ENCODE results near the gene SH2D3C.

The SH2D3C gene

DNA sequence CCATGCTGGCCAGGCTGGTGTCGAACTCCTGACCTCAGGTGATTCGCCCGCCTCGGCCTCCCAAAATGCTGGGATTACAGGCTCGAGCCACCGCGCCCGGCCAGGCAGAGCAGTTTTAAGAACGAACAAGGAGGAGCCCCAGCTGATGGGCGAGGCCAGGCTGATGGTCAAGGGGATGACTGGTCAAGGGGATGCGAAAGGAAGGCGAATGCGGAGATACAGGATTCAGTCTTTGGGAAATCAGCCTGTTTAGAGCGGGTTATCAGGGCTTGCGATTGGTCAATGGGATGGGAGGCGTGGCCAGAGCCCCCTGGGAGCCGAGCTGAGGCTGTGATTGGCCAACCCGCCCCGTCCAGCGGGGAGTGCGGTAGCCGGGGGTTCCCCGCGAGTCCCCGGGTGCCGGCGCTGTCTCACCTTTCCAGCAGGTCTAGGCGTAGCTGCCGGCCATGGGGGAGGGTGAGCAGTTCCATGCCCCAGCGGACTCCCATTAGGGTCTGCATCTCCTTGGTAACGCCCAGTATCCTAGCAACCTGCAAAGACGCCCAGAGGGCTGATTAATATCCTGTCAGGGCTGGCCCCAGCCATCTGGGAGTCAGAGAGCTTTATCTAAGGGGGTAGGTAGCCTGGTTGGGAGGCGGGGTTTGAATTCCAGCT is 35.9 kb downstream of the SH2D3C start:
- DNase-seq = peak in 21 of 51 donors; percentile 9 to 59 (median 34)

DNA sequence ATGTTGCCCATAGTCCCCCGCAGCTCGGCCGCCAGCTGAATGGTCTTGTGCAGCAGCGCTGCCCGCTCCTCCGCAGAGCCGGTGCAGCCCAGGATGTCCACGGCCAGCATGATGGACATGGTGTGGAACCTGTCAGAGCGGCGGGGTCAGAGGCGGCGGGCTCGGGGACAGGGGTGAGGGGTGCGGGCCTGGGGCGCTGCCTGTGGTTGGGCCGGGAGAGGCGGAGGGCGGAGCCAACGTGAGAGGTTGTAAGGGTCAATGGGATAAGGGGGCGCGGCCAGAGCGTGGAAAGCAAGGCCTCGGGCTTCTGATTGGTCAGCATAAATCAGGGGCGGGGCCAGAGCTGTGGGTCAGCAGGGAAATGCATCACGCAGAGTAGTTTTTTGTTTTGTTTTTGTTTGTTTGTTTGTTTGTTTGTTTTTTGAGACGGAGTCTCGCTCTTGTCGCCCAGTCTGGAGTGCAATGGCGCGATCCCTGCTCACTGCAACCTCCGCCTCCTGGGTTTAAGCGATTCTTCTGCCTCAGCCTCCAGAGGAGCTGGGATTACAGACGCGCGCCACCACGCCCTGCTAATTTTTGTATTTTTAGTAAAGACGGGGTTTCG is 36.5 kb downstream of the SH2D3C start:
- DNase-seq = peak in 44 of 51 donors; percentile 12 to 88 (median 60)

DNA sequence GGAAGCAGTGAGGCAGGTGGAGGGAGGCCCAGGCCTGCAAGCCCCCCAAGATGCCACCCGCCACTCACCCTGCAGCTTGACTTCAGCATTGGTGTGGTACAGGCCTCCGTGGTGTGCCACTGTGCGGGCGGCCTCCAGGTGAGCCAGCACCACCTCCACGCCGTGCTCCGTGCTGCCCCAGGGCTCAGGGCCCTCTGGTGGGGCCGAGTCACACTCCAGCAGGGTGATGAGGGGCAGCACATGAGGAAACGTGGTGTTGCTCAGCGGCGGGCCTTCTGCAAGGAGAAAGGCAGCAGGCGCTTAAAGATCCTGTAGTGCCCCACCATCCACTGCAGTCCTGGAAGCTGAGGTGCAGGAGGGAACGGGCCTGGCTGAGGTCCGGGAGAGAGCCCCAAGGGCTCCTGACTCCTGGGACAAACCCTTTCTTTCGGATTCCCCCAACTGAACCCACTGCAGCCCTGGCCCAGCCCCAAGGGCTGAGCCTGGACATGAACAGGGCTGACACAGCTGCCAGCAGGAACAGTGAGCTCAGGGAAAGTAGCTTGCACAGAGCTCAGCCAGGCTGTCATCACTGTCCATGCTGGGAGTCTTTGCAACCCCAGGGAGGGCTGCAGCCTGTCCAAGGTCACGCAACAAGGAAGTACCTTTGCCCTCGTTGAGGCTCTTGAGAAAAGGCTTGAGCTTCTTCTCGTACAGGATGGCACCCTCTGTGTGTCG is 38.7 kb downstream of the SH2D3C start:
- no peak for DNase-seq

DNA sequence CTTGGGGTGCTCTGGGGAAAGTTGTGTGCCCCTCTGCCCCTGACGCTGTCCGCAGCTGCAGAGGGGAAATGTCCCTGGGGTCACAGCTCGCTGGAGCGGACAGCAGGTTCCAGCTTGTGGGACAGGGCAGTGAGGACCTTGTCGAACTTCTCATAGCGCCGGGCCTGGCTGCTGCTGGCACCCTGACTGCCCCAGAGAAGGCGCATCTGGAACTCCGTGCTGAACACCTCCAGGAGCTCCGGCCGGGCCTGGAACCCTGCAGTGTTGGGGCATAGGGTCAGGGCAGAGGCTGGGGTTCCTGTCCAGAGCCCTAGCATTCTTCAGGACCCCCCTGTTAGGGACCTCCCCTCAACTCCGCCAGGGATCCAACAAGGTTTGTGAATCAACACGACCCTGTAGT is 39.8 kb downstream of the SH2D3C start:
- no peak for DNase-seq

DNA sequence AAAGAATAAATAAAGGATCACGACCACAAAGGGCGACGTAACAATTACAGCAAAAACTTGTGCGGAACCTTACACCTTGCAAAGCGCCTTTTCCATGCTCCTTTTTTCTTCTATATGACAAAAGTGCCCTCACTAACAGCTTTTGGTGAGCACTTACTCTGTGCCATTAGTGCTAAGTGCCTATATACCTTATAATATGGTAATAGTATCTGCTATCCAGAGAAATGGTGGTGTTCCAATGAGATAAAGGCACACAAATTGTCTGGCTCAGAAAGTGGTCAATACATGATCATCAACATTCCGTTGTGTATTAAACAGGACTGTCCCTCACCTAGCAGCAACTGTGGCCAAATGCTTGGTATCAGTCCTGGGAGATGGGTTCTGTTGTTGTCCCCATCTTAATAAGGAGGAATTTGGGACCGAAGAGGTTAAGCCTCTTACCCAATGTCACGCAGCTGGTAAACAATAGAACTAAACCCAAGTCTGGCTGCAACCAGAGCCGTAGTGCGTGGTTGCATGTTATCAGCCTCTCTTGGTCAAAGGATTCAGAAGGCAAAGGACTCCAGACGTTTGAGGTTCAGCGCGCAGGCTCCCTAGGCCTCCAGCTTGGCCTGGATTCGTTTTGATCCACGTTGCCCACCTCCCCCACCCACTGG is 42.8 kb downstream of the SH2D3C start:
- DNase-seq = peak in 1 of 51 donors; percentile 3

DNA sequence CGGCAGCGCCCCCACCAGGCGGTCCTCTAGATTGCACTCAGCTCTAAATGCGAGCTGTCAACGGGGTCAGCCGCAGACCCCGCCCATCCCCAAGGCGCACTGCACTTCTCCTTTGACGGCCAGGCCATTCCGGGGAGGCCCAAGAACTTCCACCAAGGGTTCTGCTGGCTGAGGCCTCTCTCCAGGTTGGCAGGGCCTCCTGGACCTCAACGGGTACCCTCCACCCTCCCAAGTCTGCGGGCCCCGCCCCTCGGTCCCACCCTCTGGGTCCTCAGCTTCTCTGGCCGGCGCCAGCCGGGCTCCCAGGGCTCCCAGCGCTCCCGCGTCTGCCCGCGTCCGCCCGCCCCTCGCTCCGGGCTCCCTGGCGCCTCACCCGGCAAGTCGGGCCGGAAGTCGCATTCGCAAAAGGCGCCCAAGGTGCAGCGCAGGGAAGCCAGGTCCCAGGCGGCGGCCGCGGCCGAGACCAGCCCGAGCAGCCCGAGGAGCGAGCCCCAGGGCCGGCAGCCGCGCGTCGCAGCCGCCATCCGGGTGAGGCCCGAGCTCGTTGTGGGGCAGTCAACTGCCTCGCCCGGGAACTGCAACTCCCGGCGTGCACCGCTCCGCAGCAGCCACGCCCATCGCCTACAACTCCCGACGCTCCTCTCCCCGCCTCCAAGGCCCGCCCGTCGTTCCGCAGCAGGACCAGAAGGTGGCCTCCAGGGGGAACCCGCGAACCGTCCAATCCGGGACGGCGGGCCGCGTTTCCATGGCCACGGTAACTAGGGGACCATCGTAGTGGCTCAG is 43.5 kb downstream of the SH2D3C start, which contains the start of gene TOR2A:
TOR2A (minus strand) TSS at position 548 of the 783 bp plus-strand sequence; CDS start at position 524, 24 bp downstream.
- peak; percentile 50 to 98 (median 94) for DNase-seq

DNA sequence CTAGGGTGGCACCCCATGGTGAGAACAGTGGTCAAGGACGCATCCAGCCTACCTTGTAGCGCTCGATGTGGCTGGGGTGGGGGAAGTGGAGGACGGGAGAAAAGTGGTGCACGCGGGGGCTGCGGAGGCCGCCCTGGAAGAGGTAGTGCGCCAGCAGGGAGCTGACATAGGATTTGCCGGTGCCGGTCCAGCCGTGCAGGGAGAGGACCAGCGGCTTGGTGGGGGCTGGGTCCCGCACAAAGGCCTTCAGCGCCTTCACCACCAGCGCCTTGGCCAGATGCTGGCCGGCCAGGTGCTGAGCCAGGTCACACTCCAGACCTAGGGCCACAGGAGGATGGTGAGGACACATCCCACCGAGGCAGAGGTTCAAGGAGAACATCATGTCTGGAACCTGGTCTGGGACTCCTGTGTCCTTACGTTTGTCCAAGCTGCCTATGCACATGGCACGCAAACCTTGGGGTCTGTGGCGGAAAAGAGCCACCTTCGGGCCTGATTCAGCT is 44.2 kb downstream of the SH2D3C start:
- DNase-seq = peak in 3 of 51 donors; percentile 25 to 46 (median 31)

DNA sequence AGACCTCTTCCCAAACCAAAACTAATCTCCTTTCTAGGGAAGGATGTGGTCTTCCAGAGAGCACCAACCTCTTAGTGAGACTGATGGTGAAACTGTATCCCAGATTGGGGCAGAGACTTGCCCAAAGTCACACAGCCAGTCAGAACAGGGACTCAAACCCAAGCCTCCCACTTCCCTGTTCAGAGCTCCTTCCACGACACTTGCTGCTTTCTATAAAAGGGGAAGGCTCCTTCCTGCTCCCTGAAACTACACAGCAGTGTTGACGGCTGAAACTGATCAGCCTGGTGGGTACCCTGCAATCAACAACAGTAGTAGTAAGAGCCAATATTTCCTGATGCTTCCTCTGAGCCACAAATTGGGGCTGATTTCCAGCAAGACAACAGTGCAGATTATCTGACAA is 44.9 kb downstream of the SH2D3C start:
- no peak for DNase-seq

DNA sequence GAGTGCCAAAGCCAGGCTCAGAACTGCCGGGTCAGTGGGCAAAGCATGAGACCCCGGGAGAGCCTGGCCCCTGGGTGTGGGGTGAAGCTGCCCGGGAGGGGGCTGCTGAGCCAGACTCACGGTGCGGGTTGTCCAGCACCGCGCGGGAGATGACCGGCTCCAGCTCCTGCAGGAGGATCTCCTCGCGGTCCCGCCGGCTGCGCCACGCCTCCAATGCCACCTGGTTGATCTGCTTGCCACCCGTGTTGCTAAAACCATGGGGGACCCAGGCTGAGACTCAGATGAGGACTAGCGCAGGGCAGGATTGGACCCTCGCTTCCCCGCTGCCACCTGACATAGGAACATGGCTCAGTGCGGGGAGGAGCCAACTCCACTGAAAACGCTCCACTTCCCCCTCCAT is 46.0 kb downstream of the SH2D3C start:
- no peak for DNase-seq

DNA sequence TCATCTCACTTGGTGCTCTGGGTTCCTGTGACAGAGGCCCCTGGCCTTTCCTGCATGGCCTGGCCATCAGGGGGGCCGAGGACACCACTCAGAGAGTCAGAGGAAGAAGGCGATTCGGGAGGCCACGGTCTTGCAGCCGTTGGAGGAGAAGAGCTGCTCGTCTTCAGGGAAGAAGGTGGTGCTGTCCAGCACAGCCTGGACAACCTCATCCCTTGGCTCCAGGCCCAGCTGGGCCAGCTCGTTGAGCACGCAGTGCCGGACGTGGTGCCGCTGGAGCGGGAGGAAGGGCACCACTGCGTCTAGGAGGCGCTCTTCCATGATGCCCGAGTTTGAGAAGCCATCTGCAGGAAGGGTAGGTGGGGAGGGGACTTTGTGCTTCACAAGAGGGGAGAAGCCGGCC is 46.5 kb downstream of the SH2D3C start:
- no peak for DNase-seq

DNA sequence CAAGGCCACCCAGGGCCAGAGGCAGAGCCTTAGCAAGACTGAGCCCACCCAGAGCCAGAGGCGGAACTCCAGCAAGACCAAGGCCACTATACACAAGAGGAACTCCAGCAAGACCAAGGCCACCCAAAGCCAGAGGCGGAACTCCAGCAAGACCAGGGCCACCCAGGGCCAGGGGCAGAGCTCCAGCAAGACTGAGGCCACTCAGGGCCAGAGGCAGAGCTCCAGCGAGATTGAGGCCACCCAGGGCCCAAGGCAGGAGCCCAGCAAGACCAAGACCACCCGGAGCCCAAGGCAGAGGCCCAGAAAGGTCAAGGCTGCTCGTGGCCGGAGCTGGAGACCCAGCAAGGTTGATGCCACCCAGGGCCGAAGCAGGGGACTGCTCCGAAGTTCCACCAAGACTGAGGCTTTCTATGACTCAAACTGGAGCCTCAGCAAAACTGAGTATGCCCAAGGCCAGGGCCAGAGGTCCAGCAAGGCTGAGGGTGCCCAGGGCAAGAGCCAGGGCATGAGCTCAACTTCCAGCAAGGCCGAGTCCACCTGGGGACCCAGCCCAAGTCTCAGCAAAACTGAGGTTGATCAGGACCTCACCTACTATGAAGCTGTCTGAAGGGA is 47.6 kb downstream of the SH2D3C start:
- no peak for DNase-seq

DNA sequence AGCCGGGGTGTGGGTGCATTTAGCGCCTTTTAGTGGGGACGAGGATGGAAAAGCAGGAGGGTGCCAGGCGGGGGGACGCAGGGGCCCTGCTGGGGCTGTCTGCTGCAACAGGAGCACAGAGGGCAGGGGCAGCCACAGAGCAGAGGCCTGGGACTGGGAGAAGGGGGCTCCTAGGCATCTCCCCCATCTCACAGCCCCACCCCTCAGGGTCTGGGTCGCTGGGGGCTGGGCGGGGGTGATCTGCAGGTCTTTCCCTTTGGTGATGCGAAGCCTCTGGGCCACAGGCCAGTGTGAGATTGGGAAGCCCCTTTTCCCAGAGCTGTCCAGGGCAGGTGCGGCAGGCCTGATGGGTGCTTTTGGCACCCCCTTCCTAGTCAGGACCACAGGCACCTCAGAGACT is 48.2 kb downstream of the SH2D3C start:
- DNase-seq = no peak

DNA sequence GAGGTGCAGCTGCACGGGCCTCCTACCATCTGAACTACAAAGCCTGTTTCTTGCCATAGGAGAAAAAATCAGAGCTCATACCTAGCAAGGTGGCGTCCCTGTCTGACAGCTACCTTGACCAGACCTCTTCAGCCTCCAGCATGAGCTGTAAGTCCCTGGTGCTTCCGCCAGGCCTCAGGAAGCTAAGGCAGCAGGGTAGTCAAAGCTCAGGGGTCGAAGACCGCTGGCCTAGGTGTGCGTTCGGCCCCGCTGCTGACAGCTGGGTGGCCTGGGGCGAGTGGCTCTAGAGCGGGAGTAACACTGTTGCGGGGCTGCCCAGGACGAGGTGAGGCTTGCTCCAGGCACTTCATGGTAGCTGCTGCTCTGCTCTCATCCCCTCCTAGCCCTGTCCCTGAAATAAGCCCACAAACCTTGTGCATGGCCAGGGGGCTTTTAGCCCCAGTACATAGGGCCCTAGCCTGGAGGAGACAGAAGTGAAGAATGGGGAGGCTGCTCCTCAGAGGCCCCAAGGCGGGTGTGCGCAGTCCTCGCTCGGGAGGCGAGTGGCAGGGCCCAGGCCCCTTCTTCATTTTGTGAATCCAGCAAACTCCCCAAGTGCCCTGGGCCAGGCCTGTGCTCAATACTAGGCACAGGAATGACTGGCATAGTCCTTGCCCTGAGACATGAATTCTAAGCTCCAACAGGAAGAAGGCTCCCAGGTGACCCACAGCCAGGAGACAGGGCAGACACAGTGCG is 48.8 kb downstream of the SH2D3C start:
- DNase-seq = no peak

DNA sequence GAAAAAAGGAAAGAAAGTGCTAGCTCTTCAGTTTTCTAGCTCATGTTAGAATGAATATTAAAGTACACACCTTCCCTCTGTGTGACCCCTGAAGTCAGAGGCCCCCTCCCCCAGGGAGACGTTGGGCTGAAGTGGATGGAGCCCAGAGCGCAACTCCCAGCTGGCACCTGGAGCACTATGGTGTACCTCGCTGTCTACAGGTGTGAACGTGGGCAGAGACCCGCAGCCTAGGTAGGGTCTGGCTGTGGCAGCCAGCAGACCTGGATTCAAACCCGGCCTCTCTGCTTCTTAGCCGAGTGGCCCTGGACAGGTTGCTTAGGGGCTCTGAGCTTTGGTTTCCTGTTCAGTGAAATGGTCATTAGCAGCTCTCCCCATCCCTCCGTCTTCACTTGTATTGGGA is 49.7 kb downstream of the SH2D3C start:
- DNase-seq = no peak

DNA sequence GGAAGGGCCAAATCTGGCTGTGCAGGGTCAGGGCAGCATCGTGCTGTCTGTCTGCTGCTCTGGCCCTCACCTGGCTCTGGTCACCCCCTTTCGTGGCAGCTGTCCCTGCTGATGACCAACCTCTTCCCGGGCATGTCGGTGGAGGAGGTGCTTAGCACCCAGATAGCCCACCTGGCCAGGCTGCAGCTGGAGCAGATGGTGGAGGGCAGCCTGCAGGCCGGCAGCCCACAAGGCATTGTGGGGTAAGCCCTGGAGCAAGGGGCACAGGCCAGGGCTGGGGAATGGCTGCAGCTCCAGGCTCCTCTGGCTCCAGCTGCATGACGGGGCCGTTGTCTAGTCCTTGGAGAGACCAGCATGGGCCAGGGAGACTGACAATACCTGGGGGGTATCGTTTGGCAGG is 51.6 kb downstream of the SH2D3C start:
- no peak for DNase-seq

DNA sequence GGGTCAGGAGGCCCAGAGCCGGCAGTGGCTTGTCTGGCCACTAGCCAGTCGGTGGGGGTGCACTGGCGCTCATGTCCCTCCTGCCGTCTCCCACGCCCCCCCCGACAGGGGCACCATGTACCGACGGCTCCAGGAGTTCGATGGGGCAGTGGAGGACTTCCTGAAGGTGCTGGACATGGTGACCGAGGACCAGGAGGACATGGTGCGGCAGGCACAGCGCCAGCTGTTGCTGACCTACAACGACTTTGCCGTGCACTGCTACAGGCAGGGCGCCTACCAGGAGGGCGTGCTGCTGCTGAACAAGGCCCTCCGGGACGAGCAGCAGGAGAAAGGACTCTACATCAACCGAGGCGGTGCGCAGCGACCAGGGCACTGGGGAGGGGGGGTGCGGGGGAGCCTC is 54.5 kb downstream of the SH2D3C start:
- DNase-seq = no peak

DNA sequence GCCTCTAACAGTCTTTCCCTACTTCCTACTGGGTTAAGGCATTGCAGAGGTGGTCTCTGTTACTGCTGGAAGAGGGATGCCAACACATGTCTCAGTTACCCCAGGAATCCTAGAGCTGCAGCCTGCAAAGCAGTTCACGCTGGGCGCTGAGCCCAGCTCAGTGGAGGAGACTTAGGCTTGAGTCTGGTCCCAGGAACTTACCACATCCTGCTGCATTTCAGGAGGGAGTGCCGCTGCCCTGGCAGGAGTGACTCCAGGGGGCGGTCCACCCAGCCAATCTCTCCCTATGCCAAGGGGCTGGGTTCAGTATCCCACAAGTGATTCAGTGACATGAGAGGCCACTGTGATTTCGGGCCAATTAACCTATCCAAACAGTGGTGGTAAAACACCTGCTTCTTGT is 55.0 kb downstream of the SH2D3C start:
- DNase-seq = peak in 1 of 51 donors; percentile 14

DNA sequence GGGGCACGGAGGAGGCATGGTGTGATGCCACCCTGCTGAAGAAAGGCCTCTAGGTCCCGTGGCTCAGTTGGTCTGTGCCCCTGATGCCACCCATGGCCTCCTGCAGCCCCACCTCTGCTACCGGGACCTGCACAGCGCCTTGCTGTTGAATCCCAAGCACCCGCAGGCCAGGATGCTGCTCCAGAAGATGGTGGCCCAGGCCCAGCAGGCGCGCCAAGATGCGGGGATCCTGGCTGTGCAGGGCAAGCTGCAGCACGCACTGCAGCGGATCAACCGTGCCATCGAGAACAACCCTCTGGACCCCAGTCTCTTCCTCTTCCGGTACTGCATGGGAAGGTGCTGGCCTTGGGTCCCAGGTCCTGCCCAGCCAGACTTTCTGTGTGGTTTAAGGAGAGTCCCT is 55.5 kb downstream of the SH2D3C start:
- DNase-seq = no peak

DNA sequence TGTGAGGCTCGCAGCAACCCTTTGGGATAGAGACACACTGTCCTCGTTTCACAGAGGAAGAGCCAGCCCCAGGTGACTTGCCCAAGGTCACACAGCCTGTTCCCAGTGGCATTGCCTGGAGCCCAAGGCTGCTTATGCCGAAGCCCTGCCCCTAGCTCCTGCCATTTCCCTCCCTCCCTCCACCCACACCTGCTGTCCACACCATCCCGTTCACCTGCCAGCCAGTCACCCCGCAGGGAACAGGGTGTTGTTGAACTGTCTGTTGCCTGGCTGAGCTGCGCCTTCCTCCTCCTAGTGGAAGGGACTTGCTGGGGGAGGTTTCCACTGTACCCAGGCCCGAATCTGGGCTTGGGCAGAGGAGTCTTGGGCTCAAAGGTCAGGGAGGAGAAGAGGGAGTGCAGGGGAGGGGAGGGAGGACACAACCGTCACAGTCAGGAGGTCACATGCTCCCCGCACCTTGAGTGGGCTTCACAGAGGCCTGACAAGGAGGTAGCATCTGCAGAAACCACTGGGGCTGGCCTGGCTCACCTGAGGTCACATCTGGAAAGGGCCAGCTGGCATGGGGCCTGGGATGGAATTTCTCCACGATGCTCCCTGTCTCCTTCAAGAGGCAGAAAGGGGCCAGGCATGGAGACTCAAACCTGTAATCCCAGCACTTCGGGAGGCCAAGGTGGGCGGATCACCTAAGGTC is 56.3 kb downstream of the SH2D3C start:
- DNase-seq = no peak
